ENCODE measurements around the gene OLIG1.

- TF ChIP-seq CTCF (IDR thresholded peaks at IDR 0.05) = no peak
- no peak for TF ChIP-seq POLR2A (IDR thresholded peaks at IDR 0.05)
Observed at GRCh38 chr21:33037501-33037900, 32.4 kb upstream of the OLIG1 start.

All from testis (tissue), 2 donors.